Vagina (tissue), 2 donors: Measurements from ENCODE around the gene PANK4.

Source experiments
- POLR2A ChIP-seq, 2 donors: fragments of 450-650 bp; IDR thresholded peaks; one replicate each; pipeline ENCODE4 v1.6.1; 2017; ENCODE audit warnings: antibody characterized with exemption in 2 of 2, mild to moderate bottlenecking in 2 of 2, moderate library complexity in 2 of 2
- POLR2AphosphoS5 ChIP-seq, 2 donors: sonication (generic); formaldehyde crosslinking; IDR thresholded peaks; one replicate each; pipeline ENCODE4 v1.9.0; 2017; ENCODE audit warnings: antibody characterized with exemption in 2 of 2, mild to moderate bottlenecking in 2 of 2, low read depth in 1 of 2; ENCODE audit not compliant: insufficient read depth in 1 of 2
- TF ChIP-seq, protein P1 (sequence below), 3 experiments: fragments of 450-650 bp in 2 of 3; fragments of 200-600 bp in 1 of 3; sonication (generic) in 1 of 3; IDR thresholded peaks; one replicate each; pipeline ENCODE4 v1.5.1; 2017 to 2019; ENCODE audit warnings: antibody characterized with exemption in 3 of 3, mild to moderate bottlenecking in 2 of 3, moderate library complexity in 2 of 3

DNA sequence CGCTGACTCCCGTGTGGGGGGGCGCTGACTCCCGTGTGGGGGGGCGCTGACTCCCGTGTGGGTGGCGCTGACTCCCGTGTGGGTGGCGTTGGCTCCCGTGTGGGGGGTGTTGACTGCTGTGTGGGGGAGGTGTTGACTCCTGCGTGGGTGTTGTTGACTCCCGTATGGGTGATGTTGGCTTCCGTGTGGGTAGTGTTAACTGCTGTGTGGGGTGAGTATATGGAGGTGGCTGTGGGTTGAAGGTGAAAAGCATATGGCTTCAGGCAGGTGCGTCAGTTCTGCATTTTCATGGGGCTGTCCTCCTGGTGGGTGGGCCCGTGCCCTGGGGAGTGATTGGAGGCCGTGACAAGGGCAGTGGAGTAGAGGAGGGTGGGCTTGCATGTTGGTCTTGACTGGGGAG, 42.4 kb downstream of the PANK4 start:
- TF ChIP-seq, protein P1, sequence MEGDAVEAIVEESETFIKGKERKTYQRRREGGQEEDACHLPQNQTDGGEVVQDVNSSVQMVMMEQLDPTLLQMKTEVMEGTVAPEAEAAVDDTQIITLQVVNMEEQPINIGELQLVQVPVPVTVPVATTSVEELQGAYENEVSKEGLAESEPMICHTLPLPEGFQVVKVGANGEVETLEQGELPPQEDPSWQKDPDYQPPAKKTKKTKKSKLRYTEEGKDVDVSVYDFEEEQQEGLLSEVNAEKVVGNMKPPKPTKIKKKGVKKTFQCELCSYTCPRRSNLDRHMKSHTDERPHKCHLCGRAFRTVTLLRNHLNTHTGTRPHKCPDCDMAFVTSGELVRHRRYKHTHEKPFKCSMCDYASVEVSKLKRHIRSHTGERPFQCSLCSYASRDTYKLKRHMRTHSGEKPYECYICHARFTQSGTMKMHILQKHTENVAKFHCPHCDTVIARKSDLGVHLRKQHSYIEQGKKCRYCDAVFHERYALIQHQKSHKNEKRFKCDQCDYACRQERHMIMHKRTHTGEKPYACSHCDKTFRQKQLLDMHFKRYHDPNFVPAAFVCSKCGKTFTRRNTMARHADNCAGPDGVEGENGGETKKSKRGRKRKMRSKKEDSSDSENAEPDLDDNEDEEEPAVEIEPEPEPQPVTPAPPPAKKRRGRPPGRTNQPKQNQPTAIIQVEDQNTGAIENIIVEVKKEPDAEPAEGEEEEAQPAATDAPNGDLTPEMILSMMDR (IDR thresholded peaks at IDR 0.05) = no peak
- no peak for TF ChIP-seq POLR2AphosphoS5 (IDR thresholded peaks at IDR 0.05; ENCODE audit: insufficient read depth in 1 of 2, low read depth in 1 of 2)
- no peak for TF ChIP-seq POLR2A (IDR thresholded peaks at IDR 0.05)
